K562 (cell line): Measurements from ENCODE around the gene ERAL1. TPM values are rescaled to one million over a fixed set of nuclear protein-coding genes. Genes with fewer than 3 reads are reported as not detected.
A peak's percentile ranks its signal among the peaks of the same experiment; 100 is the strongest.

Experiments used
- E2F4 ChIP-seq: sonication (generic); formaldehyde crosslinking; IDR thresholded peaks from 2 replicates; pipeline ENCODE4 v1.8.0; 2022; ENCODE audit warnings: mild to moderate bottlenecking, low read depth, missing genetic modification reagents
- ELF4 ChIP-seq: fragments of 450-650 bp; formaldehyde crosslinking; IDR thresholded peaks from 2 replicates; pipeline ENCODE4 v1.4.0; 2022; ENCODE audit warnings: missing genetic modification characterization
- GABPB1 ChIP-seq: sonication (generic); formaldehyde crosslinking; IDR thresholded peaks from 2 replicates; pipeline ENCODE4 v1.8.0; 2022; ENCODE audit warnings: mild to moderate bottlenecking, missing genetic modification reagents
- HES1 ChIP-seq: fragments of 450-650 bp; IDR thresholded peaks from 2 replicates; pipeline ENCODE4 v1.6.1; 2016; ENCODE audit warnings: low read depth, mild to moderate bottlenecking, moderate library complexity
- MYNN ChIP-seq, 2 experiments: sonication (generic); formaldehyde crosslinking in 1 of 2; IDR thresholded peaks; 2 replicates each; pipeline versions ENCODE4 v1.5.0 to v1.6.1; 2016 to 2020; ENCODE audit warnings: antibody characterized with exemption in 1 of 2, missing genetic modification reagents in 1 of 2
- PHTF2 ChIP-seq: fragments of 250-450 bp; sonication (Bioruptor Pico); IDR thresholded peaks from 2 replicates; pipeline ENCODE4 v1.5.0; 2021; ENCODE audit warnings: mild to moderate bottlenecking
- POLR2A ChIP-seq: fragments of 450-650 bp; conservative IDR thresholded peaks from 2 replicates; pipeline ENCODE4 v1.6.1; 2016
- PRDM10 ChIP-seq: fragments of 450-650 bp; IDR thresholded peaks from 2 replicates; pipeline ENCODE4 v1.6.1; 2018; ENCODE audit not compliant: partially characterized antibody
- SUPT5H ChIP-seq: fragments of 450-650 bp; IDR thresholded peaks from 2 replicates; pipeline ENCODE4 v1.6.1; 2016
- TSHZ1 ChIP-seq: fragments of 250-450 bp; sonication (Bioruptor Pico); IDR thresholded peaks from 2 replicates; pipeline ENCODE4 v1.4.0; 2020; ENCODE audit warnings: mild to moderate bottlenecking, moderate library complexity
- ZFP36 ChIP-seq: fragments of 150-350 bp; IDR thresholded peaks from 2 replicates; pipeline ENCODE4 v1.6.1; 2018; ENCODE audit warnings: low read length, low read depth; ENCODE audit not compliant: partially characterized antibody
- ZNF175 ChIP-seq: fragments of 200-800 bp; sonication (Bioruptor generic); IDR thresholded peaks from 2 replicates; pipeline ENCODE4 v1.6.1; 2016; ENCODE audit warnings: low read depth, mild to moderate bottlenecking, missing genetic modification characterization, missing compliant biosample characterization
- ZNF518B ChIP-seq: fragments of 250-450 bp; sonication (Bioruptor Pico); IDR thresholded peaks from 2 replicates; pipeline ENCODE4 v1.5.0; 2021; ENCODE audit warnings: mild to moderate bottlenecking, moderate library complexity
- ZNF77 ChIP-seq: fragments of 250-450 bp; sonication (Bioruptor Pico); IDR thresholded peaks from 2 replicates; pipeline ENCODE4 v1.5.0; 2020
- polyA plus RNA-seq, 8 experiments: library from polyadenylated mRNA; depleted of rRNA in 4 of 8; stranded (reverse) in 5 of 8; unstranded in 3 of 8; fragments of >200 nt; fragmentation: Nextera tagmentation in 2 of 8; fragmentation: Illumina TruSeq in 1 of 8; extraction: Ambion mirVana in 2 of 8; extraction: Trizol in 1 of 8; gene quantifications; 2 replicates each; pipeline versions ENCODE4 v1.2.1 to v1.2.3, GENCODE V29; 2011 to 2014; ENCODE audit warnings: inconsistent platforms in 1 of 8, missing spikeins in 1 of 8
- total RNA-seq, 7 experiments: library from RNA; depleted of rRNA in 6 of 7; stranded (reverse); fragments of >200 nt in 6 of 7; fragmentation: Illumina TruSeq in 2 of 7; extraction: Trizol in 2 of 7; gene quantifications; 2 replicates each; pipeline versions ENCODE4 v1.2.1 to v1.2.3, GENCODE V29; 2011 to 2021; ENCODE audit warnings: low replicate concordance in 1 of 7

The ERAL1 gene
- total and polyA plus RNA-seq, 9 of the 15 experiments (the other 6 are each of a cell fraction or from before 2014, with no cell fraction given), result 37.5 to 351 (median 106) TPM

GRCh38 chr17:28901866-28902818 lies 47.3 kb downstream of the ERAL1 start (continued):
- TF ChIP-seq PRDM10, result no peak
- no peak for TF ChIP-seq TSHZ1 (CRISPR knock-in tag)
- no peak for TF ChIP-seq PHTF2
- 0 out of 2 replicates have a peak, but pooled peaks have one; percentile 52 for TF ChIP-seq POLR2A
- peak; percentile 14 for TF ChIP-seq ZFP36
- peak; percentile 50 for TF ChIP-seq HES1
- no peak; the same call in 1 of the 2 replicates for TF ChIP-seq GABPB1
- no peak for TF ChIP-seq ZNF175 (CRISPR knock-in tag)
- no peak for TF ChIP-seq SUPT5H
- no peak for TF ChIP-seq ELF4 (CRISPR knock-in tag)
- TF ChIP-seq E2F4 (CRISPR knock-in tag), result no peak
- no peak for TF ChIP-seq ZNF518B
- no peak for TF ChIP-seq MYNN (IDR thresholded peaks at IDR 0.05)
- TF ChIP-seq MYNN (CRISPR knock-in tag; IDR thresholded peaks at IDR 0.05), result no peak
- no peak for TF ChIP-seq ZNF77 (CRISPR knock-in tag)
